Right kidney (tissue), 1 donor: ENCODE data around the gene CNTLN.
"Not testable (repeated sequence)": the region's sequence is repeated elsewhere in the genome, so short reads cannot be mapped to it uniquely, and the experiment has no call there.

ENCODE experiments used
- DNase-seq: peaks from one replicate; pipeline ENCODE4 v3.0.0-alpha.2; 2016

The CNTLN gene

DNA sequence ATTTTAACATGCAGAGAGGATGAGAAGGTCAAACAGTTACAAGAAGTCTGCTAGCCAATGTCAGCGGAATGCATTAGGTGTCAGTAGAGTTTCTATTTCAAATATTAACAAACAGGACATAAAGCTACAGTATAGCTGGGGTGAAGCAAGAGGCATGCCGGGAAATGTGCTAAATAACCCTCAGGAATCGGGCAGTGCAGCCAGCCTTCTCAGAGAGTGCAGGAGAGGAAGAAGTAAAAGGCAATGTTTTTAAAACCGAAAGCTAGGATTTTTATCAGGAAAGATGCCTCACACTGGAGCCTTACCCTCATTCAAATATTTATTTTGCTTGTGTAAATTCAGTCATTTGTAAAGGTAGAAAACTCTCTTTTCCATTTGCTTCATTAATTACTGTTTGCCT, 384.9 kb downstream of the CNTLN start:
- DNase-seq: no peak

- no peak for DNase-seq
These were observed 385.6 kb downstream of the CNTLN start for GRCh38 chr9:17520268-17521064.

DNA sequence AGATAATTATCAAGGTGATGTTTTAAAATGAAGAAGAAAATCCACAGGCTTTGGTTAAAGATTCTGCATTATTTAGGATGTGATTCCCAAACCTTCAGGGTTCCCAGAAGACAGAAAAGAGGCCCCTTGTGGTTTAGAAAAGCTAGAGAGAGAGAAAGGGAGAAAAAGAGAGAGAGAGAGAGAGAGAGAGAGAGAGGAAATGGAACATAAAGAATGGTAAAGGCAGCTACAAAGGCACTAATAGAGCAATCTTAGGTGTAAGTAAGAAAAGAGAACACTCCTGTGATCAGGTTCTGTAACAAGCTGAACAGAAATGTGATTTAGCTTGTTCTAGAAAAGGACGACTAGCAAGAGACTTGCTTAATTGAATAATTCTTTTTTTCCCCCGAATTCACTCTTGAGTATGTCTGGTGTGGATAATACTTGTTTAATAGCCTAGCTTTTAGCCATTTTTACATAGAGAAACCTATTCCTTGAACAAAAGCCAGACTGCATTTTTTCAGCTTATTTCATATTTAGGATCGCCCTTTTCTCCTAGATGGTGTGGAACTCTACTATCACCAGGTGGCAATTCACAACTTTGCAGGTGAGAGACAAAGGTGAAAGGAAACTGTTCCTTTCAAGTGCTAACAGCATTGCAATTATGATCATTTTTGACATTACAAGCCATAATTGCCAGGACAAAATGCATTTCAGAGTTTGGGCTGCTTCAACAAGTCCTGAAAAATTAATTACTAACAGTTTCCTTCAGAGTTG, 386.4 kb downstream of the CNTLN start:
- DNase-seq: no peak

DNA sequence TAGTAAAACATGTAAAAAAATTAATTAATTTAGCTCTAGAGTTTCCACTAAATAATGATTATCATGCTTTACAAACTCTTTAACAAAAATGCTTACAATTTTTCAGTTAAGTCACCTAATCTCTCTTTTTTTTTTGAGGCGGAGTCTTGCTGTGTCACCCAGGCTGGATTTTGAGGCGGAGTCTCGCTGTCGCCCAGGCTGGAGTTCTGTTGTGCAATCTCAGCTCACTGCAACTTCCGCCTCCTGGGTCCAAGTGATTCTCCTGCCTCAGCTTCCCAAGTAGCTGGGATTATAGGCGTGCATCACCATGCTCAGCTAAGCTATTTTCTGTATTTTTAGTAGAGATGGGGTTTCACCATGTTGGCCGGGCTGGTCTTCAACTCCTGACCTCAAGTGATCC, 391.9 kb downstream of the CNTLN start:
- not testable (repeated sequence) for DNase-seq

DNA sequence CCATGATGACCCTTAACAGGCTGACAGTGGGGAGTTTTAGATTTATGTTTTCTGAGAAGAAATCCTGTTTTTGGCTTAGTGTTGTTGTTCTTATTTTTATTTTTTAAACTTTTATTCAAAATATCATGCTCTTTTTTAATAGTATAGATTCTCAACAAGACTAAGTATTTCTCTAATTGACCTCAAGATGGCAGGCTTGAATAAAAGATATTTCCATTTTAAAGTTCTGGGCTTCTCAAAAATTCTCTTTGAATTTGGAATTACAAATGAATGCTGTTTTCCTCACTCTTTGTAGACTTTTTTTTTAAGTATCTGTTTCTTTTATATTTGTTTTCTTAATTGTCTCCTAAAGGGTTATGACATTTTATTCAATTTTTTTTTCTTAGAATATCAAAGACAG, 394.0 kb downstream of the CNTLN start:
- no peak for DNase-seq

- DNase-seq: peak; percentile 38
These were observed 396.9 kb downstream of the CNTLN start for GRCh38 chr9:17531642-17532254.

GRCh38 chr9:17532461-17532860, 397.6 kb downstream of the CNTLN start:
- DNase-seq: no peak

DNA sequence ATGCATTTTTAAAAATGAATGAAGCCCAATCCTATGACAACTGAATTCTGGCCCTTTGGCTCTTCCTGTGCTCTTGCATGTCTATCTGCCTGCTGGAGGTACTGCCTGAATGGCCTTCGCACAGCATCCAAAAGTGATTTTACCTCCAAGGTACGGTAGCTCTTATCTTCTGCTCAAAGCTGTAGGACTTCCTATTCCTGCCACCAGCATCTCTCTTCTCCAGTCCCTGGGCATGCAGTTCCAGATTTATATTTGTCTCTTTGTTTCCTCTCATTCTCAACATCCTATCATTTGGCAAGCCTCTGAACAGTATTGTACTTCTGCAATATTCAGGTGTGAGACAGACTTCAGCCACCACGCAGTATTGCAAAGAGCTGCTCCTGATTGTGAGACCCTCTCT, 400.3 kb downstream of the CNTLN start:
- DNase-seq: no peak

DNA sequence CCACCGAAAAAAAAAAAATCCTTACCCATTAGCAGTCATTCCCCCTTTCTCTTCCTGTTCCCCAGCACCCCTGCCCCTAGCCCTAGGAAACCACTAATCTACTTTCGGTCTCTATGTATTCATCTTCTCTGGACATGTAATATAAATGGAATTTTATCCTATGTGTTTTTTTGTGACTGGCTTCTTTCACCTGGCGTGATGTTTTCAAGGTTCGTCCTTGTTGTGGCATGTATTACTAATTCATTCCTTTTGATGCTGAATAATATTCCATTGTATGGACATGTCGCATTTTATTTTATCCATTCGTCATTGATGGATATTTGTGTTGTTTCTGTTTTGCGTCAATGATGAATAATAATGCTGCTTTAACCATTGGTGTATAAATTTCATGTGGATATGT, 401.2 kb downstream of the CNTLN start:
- DNase-seq: no peak

- DNase-seq: no peak
These were observed 416.2 kb downstream of the CNTLN start for GRCh38 chr9:17551023-17551422.
